HepG2 (cell line): ENCODE data around the gene NUP153. TPM values are rescaled to one million over a fixed set of nuclear protein-coding genes. Genes with fewer than 3 reads are reported as not detected.

Experiments used
- ARID3A ChIP-seq: IDR thresholded peaks from 2 replicates; pipeline ENCODE4 v1.6.1; 2012; ENCODE audit warnings: low read depth, low read length, improper control_type of control experiment
- ATF4 ChIP-seq, 2 experiments: fragments of 450-650 bp in 1 of 2; sonication (generic) in 1 of 2; formaldehyde crosslinking; IDR thresholded peaks; 2 replicates each; pipeline versions ENCODE4 v1.5.0 to v1.8.0; 2020 to 2022; ENCODE audit warnings: mild to moderate bottlenecking in 1 of 2, missing genetic modification reagents in 1 of 2
- CEBPG ChIP-seq: IDR thresholded peaks from 2 replicates; pipeline ENCODE4 v1.6.1; 2016
- GATAD2A ChIP-seq: IDR thresholded peaks from 2 replicates; pipeline ENCODE4 v1.6.1; 2016
- GTF3A ChIP-seq: sonication (generic); formaldehyde crosslinking; conservative IDR thresholded peaks from 2 replicates; pipeline ENCODE4 v1.4.0; 2020; ENCODE audit warnings: mild to moderate bottlenecking, missing genetic modification reagents
- HOXA5 ChIP-seq: sonication (generic); formaldehyde crosslinking; IDR thresholded peaks from 2 replicates; pipeline ENCODE4 v1.4.0; 2020; ENCODE audit warnings: missing genetic modification reagents
- MEIS2 ChIP-seq: sonication (generic); formaldehyde crosslinking; IDR thresholded peaks from 2 replicates; pipeline ENCODE4 v1.9.0; 2021; ENCODE audit warnings: mild to moderate bottlenecking, missing genetic modification reagents
- MYC ChIP-seq: sonication (generic); formaldehyde crosslinking; IDR thresholded peaks from 2 replicates; pipeline ENCODE4 v1.9.0; 2021; ENCODE audit warnings: missing genetic modification reagents, borderline replicate concordance
- NCOA5 ChIP-seq: sonication (generic); formaldehyde crosslinking; IDR thresholded peaks from 2 replicates; pipeline ENCODE4 v1.4.0; 2020; ENCODE audit warnings: missing genetic modification reagents
- NFKBIZ ChIP-seq: IDR thresholded peaks from 2 replicates; pipeline ENCODE4 v1.6.1; 2018; ENCODE audit warnings: missing genetic modification reagents, missing compliant biosample characterization
- PRDM10 ChIP-seq: sonication (generic); formaldehyde crosslinking; IDR thresholded peaks from 2 replicates; pipeline ENCODE4 v1.4.0; 2020; ENCODE audit warnings: low read depth, missing genetic modification reagents
- RBFOX2 ChIP-seq: fragments of 200-400 bp; formaldehyde crosslinking; IDR thresholded peaks from 2 replicates; pipeline ENCODE4 v1.6.1; 2017; ENCODE audit warnings: low read depth, mild to moderate bottlenecking, low read length
- ZBTB7B ChIP-seq: sonication (generic); formaldehyde crosslinking; IDR thresholded peaks from 2 replicates; pipeline ENCODE4 v1.4.0; 2020; ENCODE audit warnings: missing genetic modification reagents
- ZIK1 ChIP-seq: sonication (generic); formaldehyde crosslinking; IDR thresholded peaks from 2 replicates; pipeline ENCODE4 v1.5.0; 2020; ENCODE audit warnings: mild to moderate bottlenecking, low read depth, missing genetic modification reagents, borderline replicate concordance
- ZNF362 ChIP-seq: sonication (generic); formaldehyde crosslinking; IDR thresholded peaks from 2 replicates; pipeline ENCODE4 v1.4.0; 2020; ENCODE audit warnings: missing genetic modification reagents, mild to moderate bottlenecking, borderline replicate concordance
- ZNF512 ChIP-seq: sonication (generic); formaldehyde crosslinking; IDR thresholded peaks from 2 replicates; pipeline ENCODE4 v1.4.0; 2020; ENCODE audit warnings: mild to moderate bottlenecking, missing genetic modification reagents
- ZNF770 ChIP-seq: sonication (generic); formaldehyde crosslinking; IDR thresholded peaks from 2 replicates; pipeline ENCODE4 v1.5.0; 2020; ENCODE audit warnings: mild to moderate bottlenecking, missing genetic modification reagents
- polyA plus RNA-seq, 8 experiments: library from polyadenylated mRNA; depleted of rRNA in 3 of 8; stranded (reverse) in 7 of 8; unstranded in 1 of 8; fragments of >200 nt; fragmentation: Illumina TruSeq in 4 of 8; extraction: Trizol in 4 of 8; gene quantifications; 2 replicates each; pipeline versions ENCODE4 v1.2.1 to v1.2.3, GENCODE V29; 2011 to 2016; ENCODE audit warnings: low read depth in 4 of 8, missing spikeins in 1 of 8, mixed read lengths in 1 of 8; ENCODE audit not compliant: insufficient read depth in 1 of 8
- total RNA-seq, 5 experiments: library from RNA; depleted of rRNA; stranded (reverse); fragments of >200 nt; fragmentation: Illumina TruSeq; extraction: Trizol; gene quantifications; 2 replicates each; pipeline ENCODE4 v1.2.3, GENCODE V29; 2016; ENCODE audit warnings: low read depth in 1 of 5

NUP153 gene
- total and polyA plus RNA-seq, 2 of the 13 experiments (the other 11 are each of a cell fraction or from before 2014, with no cell fraction given) = 29.8 to 55.2 TPM

GRCh38 chr6:17640477-17640917 is 66.2 kb downstream of the NUP153 start (continued):
- no peak for TF ChIP-seq ZNF362 (CRISPR knock-in tag)
- TF ChIP-seq ATF4 (CRISPR knock-in tag; IDR thresholded peaks at IDR 0.05) = peak in 1 of 2 experiments; percentile 92; a peak in 2 of 4 replicates
- TF ChIP-seq PRDM10 (CRISPR knock-in tag) = no peak
- TF ChIP-seq ARID3A = no peak
- TF ChIP-seq GATAD2A (CRISPR knock-in tag) = peak; percentile 53; the same call in 1 of the 2 replicates
- no peak for TF ChIP-seq MEIS2 (CRISPR knock-in tag)
- TF ChIP-seq ZNF512 (CRISPR knock-in tag) = no peak
- no peak for TF ChIP-seq NFKBIZ
- TF ChIP-seq ZNF770 = peak; percentile 59; the same call in 1 of the 2 replicates
- TF ChIP-seq NCOA5 (CRISPR knock-in tag) = no peak
- no peak for TF ChIP-seq ZBTB7B (CRISPR knock-in tag)
- no peak for TF ChIP-seq GTF3A (CRISPR knock-in tag)
- no peak for TF ChIP-seq RBFOX2
- no peak for TF ChIP-seq MYC (CRISPR knock-in tag)
- TF ChIP-seq HOXA5 (CRISPR knock-in tag) = no peak
- no peak for TF ChIP-seq ZIK1 (CRISPR knock-in tag)
- TF ChIP-seq CEBPG (CRISPR knock-in tag) = peak; percentile 45
